ENCODE measurements around the gene INHBE. TPM values are rescaled to one million over a fixed set of nuclear protein-coding genes. Genes with fewer than 3 reads are reported as not detected.

The INHBE gene
- total and polyA plus RNA-seq, 9 donors = not detected

GRCh38 chr12:57470286-57470969, 15.3 kb downstream of the INHBE start:
- no peak for DNase-seq
- Histone ChIP-seq H3K36me3 (no peaks in the 10 kb centered on the region), H3K27ac (no peak overlapping the region), H3K9me3 (no peaks in the 10 kb centered on the region), H3K27me3 (no peaks in the 10 kb centered on the region), H3K4me3 (no peak overlapping the region), H3K4me1 (ENCODE audit: insufficient read depth) (no peaks in the 10 kb centered on the region)
- WGBS, 3 donors = 89 to 95% (median 91%) methylated on average over 14 of the region's 14 CpGs
- intact Hi-C loops (cut with DNase I) = no loop called here
- TF ChIP-seq, protein P1, sequence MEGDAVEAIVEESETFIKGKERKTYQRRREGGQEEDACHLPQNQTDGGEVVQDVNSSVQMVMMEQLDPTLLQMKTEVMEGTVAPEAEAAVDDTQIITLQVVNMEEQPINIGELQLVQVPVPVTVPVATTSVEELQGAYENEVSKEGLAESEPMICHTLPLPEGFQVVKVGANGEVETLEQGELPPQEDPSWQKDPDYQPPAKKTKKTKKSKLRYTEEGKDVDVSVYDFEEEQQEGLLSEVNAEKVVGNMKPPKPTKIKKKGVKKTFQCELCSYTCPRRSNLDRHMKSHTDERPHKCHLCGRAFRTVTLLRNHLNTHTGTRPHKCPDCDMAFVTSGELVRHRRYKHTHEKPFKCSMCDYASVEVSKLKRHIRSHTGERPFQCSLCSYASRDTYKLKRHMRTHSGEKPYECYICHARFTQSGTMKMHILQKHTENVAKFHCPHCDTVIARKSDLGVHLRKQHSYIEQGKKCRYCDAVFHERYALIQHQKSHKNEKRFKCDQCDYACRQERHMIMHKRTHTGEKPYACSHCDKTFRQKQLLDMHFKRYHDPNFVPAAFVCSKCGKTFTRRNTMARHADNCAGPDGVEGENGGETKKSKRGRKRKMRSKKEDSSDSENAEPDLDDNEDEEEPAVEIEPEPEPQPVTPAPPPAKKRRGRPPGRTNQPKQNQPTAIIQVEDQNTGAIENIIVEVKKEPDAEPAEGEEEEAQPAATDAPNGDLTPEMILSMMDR (IDR thresholded peaks at IDR 0.05) = no peak
- TF ChIP-seq POLR2A (IDR thresholded peaks at IDR 0.05) (no peak), EP300 (IDR thresholded peaks at IDR 0.05) (no peak)

DNA sequence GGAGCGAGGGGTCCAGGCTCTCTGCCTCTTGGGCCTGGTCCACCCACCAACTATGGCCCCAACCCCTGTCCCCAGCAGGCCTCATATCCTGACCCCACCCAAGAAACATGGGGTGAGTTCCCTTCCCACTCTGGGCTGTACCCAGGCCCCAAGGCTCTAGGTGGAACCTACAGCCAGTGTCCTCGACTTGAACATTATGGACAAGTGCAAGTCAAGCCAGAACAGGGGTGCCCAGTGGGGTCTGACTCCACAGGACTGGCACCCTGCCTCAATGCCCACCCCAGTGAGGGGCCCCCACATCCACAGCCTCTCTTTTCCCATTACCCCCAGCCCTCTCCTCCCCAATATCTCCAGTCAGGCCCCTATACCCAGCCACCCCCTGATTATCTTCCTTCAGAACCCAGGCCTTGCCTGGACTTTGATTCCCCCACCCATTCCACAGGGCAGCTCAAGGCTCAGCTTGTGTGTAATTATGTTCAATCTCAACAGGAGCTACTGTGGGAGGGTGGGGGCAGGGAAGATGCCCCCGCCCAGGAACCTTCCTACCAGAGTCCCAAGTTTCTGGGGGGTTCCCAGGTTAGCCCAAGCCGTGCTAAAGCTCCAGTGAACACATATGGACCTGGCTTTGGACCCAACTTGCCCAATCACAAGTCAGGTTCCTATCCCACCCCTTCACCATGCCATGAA, 16.0 kb downstream of the INHBE start:
- no peaks in the 10 kb centered on the region for H3K36me3 ChIP-seq
- no peaks in the 10 kb centered on the region for H3K27me3 ChIP-seq
- no peak for DNase-seq
- intact Hi-C loops (cut with DNase I) = no loop called here
- no peak overlapping the region for H3K4me3 ChIP-seq
- TF ChIP-seq, protein P1 (IDR thresholded peaks at IDR 0.05) = no peak
- TF ChIP-seq POLR2A (IDR thresholded peaks at IDR 0.05) (no peak), EP300 (IDR thresholded peaks at IDR 0.05) (no peak)
- H3K4me1 ChIP-seq (ENCODE audit: insufficient read depth) = peaks cover 5% of the 10 kb centered on the region
- no peaks in the 10 kb centered on the region for H3K9me3 ChIP-seq
- 80 to 93% (median 83%) methylated on average over 4 of the region's 4 CpGs for WGBS, 3 donors
- no peak overlapping the region for H3K27ac ChIP-seq

DNA sequence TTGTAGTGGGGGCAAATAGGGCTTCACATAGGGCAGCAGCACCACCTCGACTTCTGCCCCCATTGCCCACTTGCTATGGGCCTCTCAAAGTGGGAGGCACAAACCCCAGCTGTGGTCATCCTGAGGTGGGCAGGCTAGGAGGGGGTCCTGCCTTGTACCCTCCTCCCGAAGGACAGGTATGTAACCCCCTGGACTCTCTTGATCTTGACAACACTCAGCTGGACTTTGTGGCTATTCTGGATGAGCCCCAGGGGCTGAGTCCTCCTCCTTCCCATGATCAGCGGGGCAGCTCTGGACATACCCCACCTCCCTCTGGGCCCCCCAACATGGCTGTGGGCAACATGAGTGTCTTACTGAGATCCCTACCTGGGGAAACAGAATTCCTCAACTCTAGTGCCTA, 16.6 kb downstream of the INHBE start:
- intact Hi-C loops (cut with DNase I) = no loop called here
- H3K27ac ChIP-seq = no peak overlapping the region
- 77 to 86% (median 83%) methylated on average over 3 of the region's 3 CpGs for WGBS, 3 donors
- H3K4me1 ChIP-seq (ENCODE audit: insufficient read depth) = peaks cover 7% of the 10 kb centered on the region
- H3K9me3 ChIP-seq = no peaks in the 10 kb centered on the region
- H3K4me3 ChIP-seq = no peak overlapping the region
- no peaks in the 10 kb centered on the region for H3K36me3 ChIP-seq
- no peaks in the 10 kb centered on the region for H3K27me3 ChIP-seq
- TF ChIP-seq POLR2A (IDR thresholded peaks at IDR 0.05) = no peak
- TF ChIP-seq, protein P1 (IDR thresholded peaks at IDR 0.05) = no peak
- no peak for DNase-seq

DNA sequence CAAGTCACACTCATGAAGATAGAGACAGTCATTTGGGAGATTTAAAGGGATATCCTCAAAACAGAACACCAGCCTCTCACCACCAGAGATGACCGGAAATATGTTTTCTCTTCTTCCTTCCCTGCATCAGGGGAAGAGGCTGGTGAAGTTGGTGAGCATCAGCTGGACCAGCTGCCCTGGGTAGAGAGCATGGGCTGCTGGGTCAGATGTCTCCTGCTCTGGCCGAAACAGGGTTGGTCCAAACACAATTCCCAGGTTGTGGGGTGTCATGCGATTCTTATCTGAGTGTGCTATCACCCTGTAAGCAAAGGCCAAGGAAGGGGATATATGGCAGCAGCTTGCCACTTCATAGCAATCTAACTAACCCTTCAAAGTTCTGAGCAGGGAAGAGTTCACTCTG, 17.3 kb downstream of the INHBE start:
- 57 to 69% (median 66%) methylated on average over 3 of the region's 3 CpGs for WGBS, 3 donors
- Histone ChIP-seq H3K36me3 (no peaks in the 10 kb centered on the region), H3K9me3 (no peaks in the 10 kb centered on the region), H3K27me3 (no peaks in the 10 kb centered on the region), H3K4me3 (no peak overlapping the region), H3K4me1 (ENCODE audit: insufficient read depth) (peaks cover 7% of the 10 kb centered on the region), H3K27ac (no peak overlapping the region)
- no peak for TF ChIP-seq POLR2A (IDR thresholded peaks at IDR 0.05)
- TF ChIP-seq, protein P1 (IDR thresholded peaks at IDR 0.05) = no peak
- no peak for TF ChIP-seq EP300 (IDR thresholded peaks at IDR 0.05)
- intact Hi-C loops (cut with DNase I) = no loop called here
- no peak for DNase-seq

Data from ovary (tissue), 9 donors.